Activated naive CD4-positive, alpha-beta T cell treated with anti-CD3 and anti-CD28 coated beads, Interleukin-2, amount 50 U/mL, for 16 hours (primary cell): ENCODE results near the gene IGF1.

Experiments used
- DNase-seq: peaks from one replicate; pipeline ENCODE4 v3.0.0-alpha.2; 2020

Gene IGF1

DNA sequence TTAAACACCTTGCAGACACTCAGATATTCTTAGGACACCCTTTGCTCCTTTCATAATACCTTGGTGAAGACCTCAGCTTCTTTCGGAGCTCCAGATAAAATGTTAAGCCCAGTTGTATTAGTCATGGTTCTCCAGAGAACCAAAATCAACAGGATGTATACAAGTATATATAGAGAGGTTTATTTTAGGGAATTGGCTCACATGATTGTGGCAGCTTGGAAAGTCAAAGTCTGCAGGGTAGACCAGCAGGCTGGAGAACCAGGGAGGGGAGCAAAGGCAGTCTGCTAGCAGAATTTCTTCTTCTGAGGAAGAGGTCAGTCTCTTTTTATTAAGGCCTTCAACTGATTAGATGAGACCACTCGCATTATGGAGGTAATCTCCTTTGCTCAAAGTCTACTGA, 6.9 kb upstream of the IGF1 start:
- no peak for DNase-seq

DNA sequence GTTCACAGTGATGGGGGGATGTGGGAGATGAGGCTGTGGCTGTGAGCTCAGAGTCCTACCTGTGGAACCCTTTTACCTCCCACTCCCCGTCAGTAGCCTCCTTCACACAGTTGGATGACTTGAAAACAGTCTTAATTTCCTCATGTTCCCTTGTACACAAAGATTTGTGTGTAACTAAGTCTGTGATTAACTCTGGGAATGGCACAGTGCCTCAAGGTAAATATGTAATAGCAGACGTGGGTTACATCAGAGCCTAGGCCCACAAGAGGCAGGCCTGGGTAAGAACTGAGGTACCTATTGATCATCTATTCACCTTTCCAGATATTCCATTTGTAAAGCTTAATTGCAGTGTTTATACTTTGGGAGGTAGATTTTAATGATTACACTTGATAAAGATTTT, 5.8 kb upstream of the IGF1 start:
- no peak for DNase-seq

- peak; percentile 54 for DNase-seq
Observed at GRCh38 chr12:102484428-102484958, 4.1 kb upstream of the IGF1 start.

GRCh38 chr12:102484017-102484416, 3.7 kb upstream of the IGF1 start:
- DNase-seq = no peak

GRCh38 chr12:102483466-102483865, 3.1 kb upstream of the IGF1 start:
- DNase-seq = peak; percentile 12

- DNase-seq = no peak
Observed at GRCh38 chr12:102481705-102482425, 1.5 kb upstream of the IGF1 start.

- DNase-seq = no peak
Observed at GRCh38 chr12:102479939-102480338, 424 bp downstream of the IGF1 start.

GRCh38 chr12:102479099-102479885, 1.1 kb downstream of the IGF1 start:
- DNase-seq = no peak

GRCh38 chr12:102478405-102479098, 1.8 kb downstream of the IGF1 start:
- DNase-seq = no peak

DNA sequence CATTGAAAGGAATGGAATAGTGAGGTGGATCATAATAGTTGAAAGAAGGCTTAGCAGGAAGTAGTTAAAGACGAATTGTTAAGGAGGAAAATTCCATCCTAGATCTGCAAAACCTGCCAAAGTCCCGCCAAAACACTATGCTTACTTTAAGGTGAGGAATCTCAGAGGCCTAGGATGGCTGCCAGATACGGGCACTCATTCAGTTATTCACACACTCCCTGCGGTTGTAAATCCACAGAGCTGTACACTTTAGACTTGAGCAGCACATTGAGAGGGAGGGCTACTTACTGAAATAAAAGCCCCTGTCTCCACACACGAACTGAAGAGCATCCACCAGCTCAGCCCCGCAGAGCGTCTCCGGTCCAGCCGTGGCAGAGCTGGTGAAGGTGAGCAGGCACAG, 5.0 kb downstream of the IGF1 start:
- no peak for DNase-seq

DNA sequence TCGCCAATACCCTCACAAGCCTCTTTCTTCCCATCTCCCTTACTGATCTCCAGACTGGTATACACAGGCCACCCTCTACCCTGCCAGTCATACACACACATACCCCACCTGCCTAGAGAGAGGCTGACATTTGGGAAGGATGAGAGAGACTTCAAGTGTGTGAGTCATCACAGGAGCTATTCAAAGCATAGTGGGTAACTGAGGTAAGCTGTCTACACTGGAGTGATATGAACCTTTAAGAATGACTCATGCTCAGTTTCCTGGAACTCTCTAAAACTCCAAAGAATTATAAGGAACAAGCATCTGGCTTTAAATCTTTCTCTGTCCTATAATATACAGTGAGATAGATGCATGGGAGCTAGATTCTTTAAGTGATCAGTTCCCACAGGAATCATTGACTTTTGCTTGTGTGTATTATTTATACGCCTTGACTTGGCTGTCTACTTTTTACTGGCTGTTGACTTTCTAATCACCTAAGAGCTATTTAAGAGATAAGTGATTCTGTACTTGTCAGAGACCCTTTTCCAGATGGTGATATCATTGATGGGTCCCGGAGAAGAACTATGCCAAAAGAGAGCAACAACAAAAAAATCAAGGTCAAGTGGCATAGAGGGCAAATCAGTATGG, 5.8 kb downstream of the IGF1 start:
- no peak for DNase-seq

DNA sequence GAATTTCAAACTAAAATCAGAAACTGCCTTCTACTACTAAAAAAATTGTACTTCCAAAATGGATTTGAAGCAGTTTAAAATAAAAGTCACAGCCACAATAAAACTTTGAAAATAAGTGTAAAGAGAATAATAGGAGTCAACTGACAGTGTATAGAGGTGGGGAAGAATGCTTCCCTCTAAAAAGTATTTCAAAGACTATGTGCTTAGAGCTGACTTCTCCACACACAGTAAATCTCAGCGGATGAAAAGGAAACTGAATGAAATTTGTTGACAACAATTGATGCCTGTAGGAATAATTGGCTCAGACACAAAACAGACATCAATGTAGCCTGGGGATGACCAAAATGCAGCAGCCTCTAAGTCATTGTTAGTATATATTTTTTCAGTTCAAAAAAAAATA, 7.9 kb downstream of the IGF1 start:
- DNase-seq = no peak

- no peak for DNase-seq
Observed at GRCh38 chr12:102471556-102471955, 8.8 kb downstream of the IGF1 start.

DNA sequence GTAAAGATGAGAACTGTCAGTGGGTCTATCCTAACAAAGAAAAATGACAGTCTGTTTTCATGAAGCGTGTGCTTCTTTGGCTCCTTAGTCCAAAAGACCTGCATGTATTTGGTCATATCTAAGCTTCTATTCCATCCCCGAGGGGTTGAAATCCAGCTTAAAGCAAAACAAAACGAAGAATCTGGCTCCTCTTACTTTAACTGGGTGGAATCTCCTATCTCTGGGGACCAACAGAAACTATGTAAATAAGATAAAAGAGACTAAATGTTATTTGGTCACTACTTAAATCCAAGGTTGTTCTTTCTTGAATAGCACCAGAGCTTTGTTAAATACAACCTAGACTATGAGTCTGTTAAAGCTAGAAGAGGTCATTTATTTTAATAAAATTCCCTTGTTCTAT, 9.4 kb downstream of the IGF1 start:
- no peak for DNase-seq

DNA sequence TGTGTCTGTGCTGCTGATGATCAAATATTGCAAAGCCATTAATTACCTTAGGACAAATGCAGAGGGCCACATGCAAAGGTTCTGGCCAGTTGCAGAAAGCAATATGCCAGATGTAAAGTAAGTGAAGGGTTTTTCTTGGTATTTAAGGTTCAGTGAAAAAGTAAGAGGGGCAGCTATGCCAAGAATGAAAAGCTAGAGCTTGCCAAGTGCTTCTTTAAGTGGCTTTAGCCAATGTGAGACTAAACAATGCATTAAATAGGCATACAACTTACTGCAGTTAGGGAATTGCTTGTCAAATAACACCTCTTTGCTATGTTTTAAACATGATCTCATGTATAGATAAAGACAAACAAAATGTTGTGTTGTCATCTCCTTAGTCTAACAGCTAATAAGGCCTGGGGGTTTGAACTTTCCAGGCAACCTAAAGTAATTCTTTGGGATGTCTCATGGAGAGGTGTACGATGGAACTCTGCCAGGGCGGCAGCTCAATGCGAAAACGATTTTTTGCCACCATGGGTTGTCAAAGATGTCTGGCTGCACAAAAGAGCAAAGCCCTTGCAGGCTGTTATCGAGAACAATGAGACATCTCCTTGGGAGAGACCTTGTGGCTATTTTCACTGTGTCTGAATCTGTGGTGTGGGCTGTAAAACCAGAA, 12.0 kb downstream of the IGF1 start:
- no peak for DNase-seq

GRCh38 chr12:102465762-102466560, 14.4 kb downstream of the IGF1 start:
- DNase-seq = no peak

- DNase-seq = no peak
Observed at GRCh38 chr12:102463659-102464249, 16.6 kb downstream of the IGF1 start.

GRCh38 chr12:102462795-102463465, 17.4 kb downstream of the IGF1 start:
- DNase-seq = no peak

DNA sequence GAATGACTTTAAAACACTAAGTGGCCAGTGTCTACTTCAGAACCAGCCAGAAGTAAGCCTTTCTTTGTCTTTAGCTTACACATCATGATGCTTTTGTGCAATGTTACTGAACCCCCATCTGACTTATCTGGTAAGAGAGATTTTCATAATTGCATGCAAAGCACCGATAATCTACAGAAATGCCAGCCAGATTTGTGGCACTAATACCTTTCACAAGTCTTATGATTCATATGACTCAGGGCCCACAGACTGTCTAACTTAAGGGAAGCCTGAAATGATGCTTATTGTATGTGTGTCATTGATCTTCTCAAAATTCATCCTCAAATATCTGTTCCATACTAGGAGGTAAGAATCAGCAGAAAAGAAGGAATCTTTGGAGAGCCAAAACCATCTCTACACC, 18.0 kb downstream of the IGF1 start:
- DNase-seq = no peak

DNA sequence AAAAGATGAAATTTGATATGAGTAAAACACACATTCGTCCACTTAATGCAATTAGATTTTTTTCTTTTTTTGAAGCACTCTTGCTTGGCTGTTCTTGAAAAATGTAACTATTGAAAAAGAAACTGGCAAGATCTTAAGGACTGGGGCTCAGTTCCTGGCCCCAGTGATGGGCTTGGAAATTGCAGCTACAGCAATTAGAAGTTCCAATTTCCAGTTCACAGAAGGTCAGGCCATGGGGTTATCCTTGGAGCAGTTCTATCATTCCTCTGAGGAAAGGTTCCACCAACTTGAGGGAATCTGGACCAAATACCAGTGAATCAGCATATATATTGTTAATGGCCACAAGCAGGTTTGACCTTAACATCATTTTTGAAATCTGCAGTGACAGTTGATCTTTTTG, 18.9 kb downstream of the IGF1 start:
- no peak for DNase-seq

DNA sequence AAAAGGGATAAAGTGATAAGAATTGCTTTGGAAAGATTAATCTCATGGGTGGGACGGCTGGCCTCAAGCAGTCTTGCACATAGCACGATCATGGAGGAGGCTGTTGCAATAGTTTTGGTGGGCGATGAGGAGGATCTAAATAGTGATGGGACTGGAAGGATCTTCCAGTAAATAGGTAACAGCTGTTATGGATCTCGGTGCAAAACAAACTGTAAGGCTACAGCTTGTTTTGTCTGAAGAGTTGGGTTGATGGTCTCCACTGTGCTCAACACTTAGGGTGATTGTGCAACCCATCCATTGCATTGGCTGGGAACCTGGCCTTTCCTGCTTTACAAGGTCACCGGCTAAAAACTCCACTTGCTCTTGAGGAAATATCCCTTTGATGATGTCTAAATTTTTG, 21.0 kb downstream of the IGF1 start:
- no peak for DNase-seq
